GM12878 (cell line): ENCODE measurements around the gene FAM222B. TPM values are rescaled to one million over a fixed set of nuclear protein-coding genes. Genes with fewer than 3 reads are reported as not detected.

Source experiments
- ATAC-seq: fragments of 200-7000 bp; cut with Tn5 transposase; 3 replicates; pipeline ENCODE4 v1.9.1; 2020; ENCODE audit warnings: mild to moderate bottlenecking, moderate library complexity
- BruUV-seq: library from RNA; stranded (reverse); fragments of 400-500 nt; replicated peaks from 2 replicates; lab custom pipeline; 2021; lab: Mats Ljungman, UMichigan
- CTCF ChIA-PET: fragments of 300-600 bp; sonication (Branson Sonifier 250); formaldehyde crosslinking; extraction: SDS; loops from one replicate; lab custom pipeline; 2021; ENCODE audit warnings: inconsistent platforms; lab: Yijun Ruan, JAX
- POLR2A ChIA-PET: fragments of 350-600 bp; formaldehyde crosslinking; extraction: SDS; loops from one replicate; lab custom pipeline; 2021; ENCODE audit warnings: inconsistent platforms; lab: Charles Lee
- RAD21 ChIA-PET: fragments of 300-600 bp; sonication (Branson Sonifier 250); formaldehyde crosslinking; loops from one replicate; lab custom pipeline; 2023; ENCODE audit warnings: antibody characterized with exemption; ENCODE audit not compliant: unreplicated experiment; lab: Charles Lee
- SMC1A ChIA-PET: fragments of 300-600 bp; sonication (Branson Sonifier 250); formaldehyde crosslinking; loops from one replicate; lab custom pipeline; 2023; ENCODE audit not compliant: unreplicated experiment, uncharacterized antibody; lab: Charles Lee
- DNase-seq: peaks from one replicate; pipeline ENCODE4 v3.0.0-alpha.2; 2011; ENCODE audit warnings: low read depth, low spot score
- FAIRE-seq: peaks from 3 replicates; lab custom pipeline; 2011; peaks lifted over from hg19 to GRCh38; lab: Jason Lieb, UNC
- H2AFZ ChIP-seq: 2 replicates; pipeline ENCODE4 v1.6.0; 2011; ENCODE audit warnings: low read depth, low read length, control low read depth; ENCODE audit not compliant: control insufficient read depth
- H3K27ac ChIP-seq: 2 replicates; pipeline ENCODE4 v1.5.1; 2011; ENCODE audit warnings: control low read depth; ENCODE audit not compliant: control insufficient read depth, insufficient read depth
- H3K27me3 ChIP-seq, 2 experiments: replicated peaks in 1 of 2; 2 replicates each; pipeline versions ENCODE4 v1.6.0 to v1.6.1; 2011; ENCODE audit warnings: low read length in 1 of 2; ENCODE audit not compliant: control insufficient read depth in 2 of 2, insufficient read depth in 2 of 2
- H3K36me3 ChIP-seq, 2 experiments: 2 replicates each; pipeline ENCODE4 v1.5.1; 2011; ENCODE audit warnings: low read length in 1 of 2; ENCODE audit not compliant: control insufficient read depth in 2 of 2, insufficient read depth in 2 of 2
- H3K4me1 ChIP-seq: 2 replicates; pipeline ENCODE4 v1.6.1; 2011; ENCODE audit warnings: mild to moderate bottlenecking, low read length, moderate library complexity, mixed read lengths; ENCODE audit not compliant: control insufficient read depth, insufficient read depth
- H3K4me2 ChIP-seq: 2 replicates; pipeline ENCODE4 v1.6.0; 2011; ENCODE audit warnings: control low read depth; ENCODE audit not compliant: control insufficient read depth, insufficient read depth
- H3K4me3 ChIP-seq: fragments of 200-600 bp; sonication (generic); 2 replicates; pipeline ENCODE4 v1.5.1; 2016
- H3K79me2 ChIP-seq: 2 replicates; pipeline ENCODE4 v1.6.0; 2011; ENCODE audit warnings: low read length; ENCODE audit not compliant: control insufficient read depth, insufficient read depth
- H3K9ac ChIP-seq: 2 replicates; pipeline ENCODE4 v1.8.0; 2011; ENCODE audit warnings: low read length, control low read depth, mixed read lengths; ENCODE audit not compliant: control insufficient read depth, insufficient read depth
- H3K9me3 ChIP-seq: replicated peaks from 3 replicates; pipeline ENCODE4 v1.5.1; 2011; ENCODE audit warnings: mild to moderate bottlenecking, low read length; ENCODE audit not compliant: control insufficient read depth, insufficient read depth
- H4K20me1 ChIP-seq: 2 replicates; pipeline ENCODE4 v1.6.0; 2011; ENCODE audit not compliant: control insufficient read depth, insufficient read depth
- CHD2 ChIP-seq: IDR thresholded peaks from 2 replicates; pipeline ENCODE4 v1.6.1; 2011; ENCODE audit warnings: low read depth, low read length, improper control_type of control experiment, borderline replicate concordance
- IKZF1 ChIP-seq: fragments of 450-650 bp; conservative IDR thresholded peaks from 2 replicates; pipeline ENCODE4 v1.6.1; 2017; ENCODE audit warnings: antibody characterized with exemption, mild to moderate bottlenecking
- MTA2 ChIP-seq: fragments of 450-650 bp; IDR thresholded peaks from 2 replicates; pipeline ENCODE4 v1.6.1; 2016; ENCODE audit warnings: low read depth, mild to moderate bottlenecking, moderate library complexity
- ZBTB40 ChIP-seq: fragments of 450-650 bp; IDR thresholded peaks from 2 replicates; pipeline ENCODE4 v1.6.1; 2016; ENCODE audit warnings: mild to moderate bottlenecking, moderate library complexity, borderline replicate concordance
- WGBS: methylation state at CpG from one replicate; pipeline ENCODE4 v1.1.6; 2016; ENCODE audit warnings: low lambda C conversion rate; ENCODE audit not compliant: insufficient replicate concordance, insufficient coverage; ENCODE audit errors: missing lambda C conversion rate; 5-methylcytosine and 5-hydroxymethylcytosine counted together
- in situ Hi-C: fragments of 300-500 bp; cut with MboI; formaldehyde crosslinking; loops from 9 replicates; pipeline ENCODE4 v1.14.3; 2018; ENCODE audit warnings: mixed read lengths
- intact Hi-C: fragments of 100-400 bp; cut with micrococcal nuclease; formaldehyde crosslinking; loops from one replicate; pipeline ENCODE4 v1.14.2; 2022; ENCODE audit not compliant: unreplicated experiment
- polyA plus RNA-seq, 11 experiments: library from polyadenylated mRNA; depleted of rRNA in 4 of 11; unstranded in 6 of 11; stranded (reverse) in 5 of 11; fragments of >200 nt; fragmentation: Nextera tagmentation in 4 of 11; fragmentation: Illumina TruSeq in 1 of 11; extraction: Ambion mirVana in 4 of 11; extraction: Trizol in 1 of 11; gene quantifications; 1 replicate in 1 of 11; 2 replicates in 10 of 11; pipeline versions ENCODE4 v1.2.1 to v1.2.3, GENCODE V29; 2011 to 2016; ENCODE audit warnings: inconsistent platforms in 2 of 11, missing spikeins in 2 of 11, low read depth in 1 of 11
- total RNA-seq, 4 experiments: library from RNA; depleted of rRNA in 3 of 4; stranded (reverse); fragments of >200 nt in 3 of 4; fragmentation: Illumina TruSeq in 1 of 4; extraction: Trizol in 1 of 4; gene quantifications; 2 replicates each; pipeline versions ENCODE4 v1.2.1 to v1.2.3, GENCODE V29; 2013 to 2021

The FAM222B gene
- total and polyA plus RNA-seq, 10 of the 15 experiments (the other 5 are each of a cell fraction or from before 2014, with no cell fraction given), result 2.8 to 18.3 (median 6.4) TPM

GRCh38 chr17:28816540-28816939 lies 26.1 kb downstream of the FAM222B start:
- no peaks in the 10 kb centered on the region for H3K9me3 ChIP-seq
- H3K4me3 ChIP-seq, result no peak overlapping the region
- H3K79me2 ChIP-seq, result peaks cover 9% of the 10 kb centered on the region
- BruUV-seq, result no TSS peak
- WGBS, result 79% methylated on average over 4 of the region's 4 CpGs
- no peak for FAIRE-seq
- H3K27ac ChIP-seq, result no peak overlapping the region
- DNase-seq, result no peak
- intact Hi-C loops, result no loop called here
- H3K4me2 ChIP-seq, result no peak overlapping the region
- no peak overlapping the region for H2AFZ ChIP-seq
- SMC1A ChIA-PET, result no interaction called here
- H3K27me3 ChIP-seq, result no peaks in the 10 kb centered on the region
- RAD21 ChIA-PET, result no interaction called here
- TF ChIP-seq IKZF1 (0 out of 2 replicates have a peak, but pooled peaks have one; percentile 28), ZBTB40 (peak; percentile 17; the same call in 1 of the 2 replicates), MTA2 (peak; percentile 39; the same call in 1 of the 2 replicates), CHD2 (no peak)
- POLR2A ChIA-PET, result no interaction called here
- no peaks in the 10 kb centered on the region for H3K36me3 ChIP-seq
- no peaks in the 10 kb centered on the region for H3K4me1 ChIP-seq
- no peaks in the 10 kb centered on the region for H4K20me1 ChIP-seq
- no peak overlapping the region for H3K9ac ChIP-seq
- CTCF ChIA-PET, result no interaction called here
- ATAC-seq, result no peak
- in situ Hi-C loops, result no loop called here
